OCI-LY7 (cell line): ENCODE data around the gene TYK2. TPM values are rescaled to one million over a fixed set of nuclear protein-coding genes. Genes with fewer than 3 reads are reported as not detected.
A peak's percentile ranks its signal among the peaks of the same experiment; 100 is the strongest.

Experiments
- BruUV-seq: library from RNA; stranded (reverse); fragments of 400-500 nt; replicated peaks from 2 replicates; lab custom pipeline; 2021; lab: Mats Ljungman, UMichigan
- CTCF ChIA-PET: fragments of 300-600 bp; sonication (Branson Sonifier 250); formaldehyde crosslinking; loops from one replicate; lab custom pipeline; 2022; ENCODE audit warnings: antibody characterized with exemption; ENCODE audit not compliant: unreplicated experiment; lab: Charles Lee
- POLR2A ChIA-PET: fragments of 300-600 bp; sonication (Branson Sonifier 250); formaldehyde crosslinking; loops from one replicate; lab custom pipeline; 2022; ENCODE audit warnings: antibody characterized with exemption; lab: Charles Lee
- DNase-seq: peaks from one replicate; pipeline ENCODE4 v3.0.0-alpha.2; 2015; ENCODE audit warnings: low spot score
- H2AFZ ChIP-seq: fragments of 200-600 bp; sonication (generic), shearing (Covaris generic); 2 replicates; pipeline ENCODE4 v1.6.1; 2014; ENCODE audit warnings: mild to moderate bottlenecking, antibody characterized with exemption, low read length, moderate library complexity
- H3K27ac ChIP-seq: fragments of 200-600 bp; sonication (generic); 2 replicates; pipeline ENCODE4 v1.5.1; 2014; ENCODE audit warnings: mixed run types, low read depth, mild to moderate bottlenecking, moderate library complexity, low read length, inconsistent platforms; ENCODE audit not compliant: poor library complexity, severe bottlenecking
- H3K36me3 ChIP-seq: fragments of 200-600 bp; sonication (generic); 2 replicates; pipeline ENCODE4 v1.6.1; 2014; ENCODE audit warnings: mild to moderate bottlenecking, antibody characterized with exemption, low read length, moderate library complexity, mixed read lengths; ENCODE audit not compliant: insufficient read depth
- H3K4me1 ChIP-seq: fragments of 200-600 bp; sonication (generic); 2 replicates; pipeline ENCODE4 v1.5.1; 2014; ENCODE audit warnings: mild to moderate bottlenecking, low read length; ENCODE audit not compliant: insufficient read depth, poor library complexity, severe bottlenecking
- H3K4me2 ChIP-seq: fragments of 200-600 bp; sonication (generic); 2 replicates; pipeline ENCODE4 v1.6.1; 2014; ENCODE audit warnings: mild to moderate bottlenecking, low read length
- H3K4me3 ChIP-seq: fragments of 200-600 bp; sonication (generic); 2 replicates; pipeline ENCODE4 v1.5.1; 2014; ENCODE audit warnings: mild to moderate bottlenecking, low read depth, low read length; ENCODE audit not compliant: poor library complexity, severe bottlenecking
- H3K79me2 ChIP-seq: fragments of 200-600 bp; sonication (generic); 2 replicates; pipeline ENCODE4 v1.6.1; 2016; ENCODE audit warnings: low read depth, mild to moderate bottlenecking, low read length, moderate library complexity, mixed read lengths; ENCODE audit not compliant: insufficient read depth
- H3K9me2 ChIP-seq: fragments of 200-600 bp; sonication (generic); 2 replicates; pipeline ENCODE4 v1.6.1; 2016; ENCODE audit warnings: mild to moderate bottlenecking, low read length, mixed read lengths; ENCODE audit not compliant: insufficient read depth
- H3K9me3 ChIP-seq: fragments of 200-600 bp; sonication (generic); 2 replicates; pipeline ENCODE4 v1.6.1; 2014; ENCODE audit warnings: mild to moderate bottlenecking, mixed run types, low read length, mixed read lengths
- H4K20me1 ChIP-seq: fragments of 200-600 bp; sonication (generic); 2 replicates; pipeline ENCODE4 v1.6.1; 2014; ENCODE audit warnings: mild to moderate bottlenecking, antibody characterized with exemption, low read length, moderate library complexity, mixed read lengths; ENCODE audit not compliant: insufficient read depth
- EZH2phosphoT487 ChIP-seq: fragments of 200-600 bp; sonication (generic); IDR thresholded peaks from 2 replicates; pipeline ENCODE4 v1.6.1; 2018; ENCODE audit warnings: low read depth, borderline replicate concordance, mild to moderate bottlenecking, mixed run types, antibody characterized with exemption, low read length, moderate library complexity, mixed read lengths
- intact Hi-C: fragments of 100-400 bp; cut with micrococcal nuclease; formaldehyde crosslinking; loops from one replicate; pipeline ENCODE4 v1.10.0; 2022; ENCODE audit not compliant: unreplicated experiment
- total RNA-seq, 2 experiments: library from RNA; depleted of rRNA in 1 of 2; stranded (reverse); fragments of >200 nt in 1 of 2; shearing (Covaris generic) in 1 of 2; gene quantifications; 2 replicates each; pipeline ENCODE4 v1.2.3, GENCODE V29; 2014 to 2022
- TF ChIP-seq, protein P1 (sequence below): fragments of 200-600 bp; sonication (generic); conservative IDR thresholded peaks from 2 replicates; pipeline ENCODE4 v1.5.1; 2014; ENCODE audit warnings: mild to moderate bottlenecking, antibody characterized with exemption, low read length, moderate library complexity, mixed read lengths

TYK2 gene
- total RNA-seq, 2 experiments from 2014 or later: 185 to 216 TPM

DNA sequence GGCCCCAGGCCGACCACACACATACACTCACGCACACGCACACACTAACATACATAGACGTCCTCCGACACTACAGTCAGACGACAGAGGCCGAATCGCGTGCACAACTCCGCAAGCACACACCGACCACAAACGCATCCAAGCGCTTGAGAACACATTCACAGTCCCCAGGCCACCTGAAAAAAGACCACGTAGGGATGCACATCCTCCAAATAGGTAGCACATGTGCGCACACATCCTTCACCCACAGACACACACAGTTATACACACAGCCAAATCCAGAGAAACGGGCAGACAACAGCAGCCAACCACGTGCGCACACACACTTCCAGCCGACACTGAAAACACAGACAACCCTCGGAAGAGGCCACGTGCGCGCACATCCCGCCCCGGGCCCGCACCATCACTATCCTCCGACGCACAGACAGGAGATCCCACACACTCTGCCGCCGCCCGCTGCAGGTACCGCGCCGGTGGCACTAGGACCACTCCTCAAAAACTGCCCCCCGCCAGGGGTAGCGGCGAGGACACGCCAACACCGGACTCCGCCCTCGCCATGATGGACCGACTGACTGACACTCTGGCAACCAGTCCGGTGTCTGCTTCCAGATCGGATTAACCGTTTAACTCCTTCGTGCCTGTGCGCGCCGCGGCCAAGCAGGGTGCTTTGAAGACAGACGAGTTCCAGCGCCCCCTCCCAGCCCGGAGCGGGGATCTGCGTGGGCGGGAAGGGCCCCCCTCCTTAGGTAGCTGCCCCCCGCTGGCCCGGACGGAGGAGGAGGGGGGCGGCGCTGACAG, 39.5 kb upstream of the TYK2 start:
- H3K9me2 ChIP-seq: no peaks in the 10 kb centered on the region
- no peaks in the 10 kb centered on the region for H3K9me3 ChIP-seq
- DNase-seq: peak; percentile 97
- TF ChIP-seq, protein P1, sequence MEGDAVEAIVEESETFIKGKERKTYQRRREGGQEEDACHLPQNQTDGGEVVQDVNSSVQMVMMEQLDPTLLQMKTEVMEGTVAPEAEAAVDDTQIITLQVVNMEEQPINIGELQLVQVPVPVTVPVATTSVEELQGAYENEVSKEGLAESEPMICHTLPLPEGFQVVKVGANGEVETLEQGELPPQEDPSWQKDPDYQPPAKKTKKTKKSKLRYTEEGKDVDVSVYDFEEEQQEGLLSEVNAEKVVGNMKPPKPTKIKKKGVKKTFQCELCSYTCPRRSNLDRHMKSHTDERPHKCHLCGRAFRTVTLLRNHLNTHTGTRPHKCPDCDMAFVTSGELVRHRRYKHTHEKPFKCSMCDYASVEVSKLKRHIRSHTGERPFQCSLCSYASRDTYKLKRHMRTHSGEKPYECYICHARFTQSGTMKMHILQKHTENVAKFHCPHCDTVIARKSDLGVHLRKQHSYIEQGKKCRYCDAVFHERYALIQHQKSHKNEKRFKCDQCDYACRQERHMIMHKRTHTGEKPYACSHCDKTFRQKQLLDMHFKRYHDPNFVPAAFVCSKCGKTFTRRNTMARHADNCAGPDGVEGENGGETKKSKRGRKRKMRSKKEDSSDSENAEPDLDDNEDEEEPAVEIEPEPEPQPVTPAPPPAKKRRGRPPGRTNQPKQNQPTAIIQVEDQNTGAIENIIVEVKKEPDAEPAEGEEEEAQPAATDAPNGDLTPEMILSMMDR: no peak
- TF ChIP-seq EZH2phosphoT487: no peak
- H3K27ac ChIP-seq: peak overlapping the region; percentile 100
- H3K4me3 ChIP-seq: peak overlapping the region; percentile 76
- BruUV-seq: TSS peak; percentile 58
- ChIA-PET CTCF (interaction anchor here (0.6 to 1.3 kb wide), 2 partner anchors 8 to 13 kb away, joined by 3 to 4 read pairs; no protein-coding TSS in a partner anchor), POLR2A (interaction anchor here (0.6 to 4.2 kb wide), 3 partner anchors 8 to 13 kb away, joined by 3 to 60 read pairs (median 3); no protein-coding TSS in a partner anchor)
- peak overlapping the region; percentile 72 for H3K4me2 ChIP-seq
- no peak overlapping the region for H2AFZ ChIP-seq
- H3K79me2 ChIP-seq: peaks cover 78% of the 10 kb centered on the region
- intact Hi-C loops: loop anchor here (5.0 kb wide), 1 partner anchor 552 kb away; no protein-coding TSS in a partner anchor
- H4K20me1 ChIP-seq: peaks cover 13% of the 10 kb centered on the region
- H3K4me1 ChIP-seq: peaks cover 59% of the 10 kb centered on the region
- H3K36me3 ChIP-seq: peaks cover 10% of the 10 kb centered on the region

DNA sequence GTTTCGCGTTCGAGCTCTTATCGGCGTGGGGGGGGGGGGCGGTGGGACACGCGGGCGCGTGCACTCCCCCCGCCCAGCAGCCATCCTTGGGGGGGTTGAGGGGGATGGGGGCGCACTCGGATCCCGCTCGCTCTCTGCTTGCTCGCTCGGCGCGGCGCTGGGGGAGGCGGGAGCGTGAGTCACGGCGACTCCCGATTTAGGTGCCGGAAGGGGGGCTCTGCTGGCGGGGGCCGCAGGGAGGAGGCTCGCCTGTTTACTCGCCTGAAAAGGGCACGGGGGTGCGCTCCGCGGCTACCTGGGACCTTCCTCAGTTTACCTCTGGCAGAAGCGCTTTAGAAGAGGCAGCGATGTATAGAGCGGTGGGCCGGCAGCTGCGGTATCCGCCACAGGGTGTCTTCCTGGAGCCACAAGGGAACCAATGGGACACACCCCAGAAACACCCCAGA, 38.9 kb upstream of the TYK2 start:
- no TSS peak for BruUV-seq
- no peak for DNase-seq
- CTCF ChIA-PET: interaction anchor here (0.6 kb wide), 1 partner anchor 39 kb away, joined by 4 read pairs; the partner anchor contains the start of gene TYK2

More for the DNA sequence above, 38.9 kb upstream of the TYK2 start:
- Histone ChIP-seq H3K9me2 (no peaks in the 10 kb centered on the region), H3K4me2 (peak overlapping the region; percentile 72), H2AFZ (no peak overlapping the region), H3K4me1 (peaks cover 59% of the 10 kb centered on the region), H3K4me3 (peak overlapping the region; percentile 76), H3K79me2 (peaks cover 78% of the 10 kb centered on the region), H3K27ac (peak overlapping the region; percentile 100), H3K9me3 (peaks cover 4% of the 10 kb centered on the region; the same call in 1 of the 2 replicates), H4K20me1 (peaks cover 13% of the 10 kb centered on the region), H3K36me3 (peaks cover 15% of the 10 kb centered on the region)
- POLR2A ChIA-PET: interaction anchor here (0.6 to 4.2 kb wide), 3 partner anchors 8 to 179 kb away, joined by 3 to 60 read pairs (median 4); no protein-coding TSS in a partner anchor
- TF ChIP-seq, protein P1: peak; percentile 27
- no peak for TF ChIP-seq EZH2phosphoT487
- intact Hi-C loops: loop anchor here (5.0 kb wide), 1 partner anchor 553 kb away; no protein-coding TSS in a partner anchor
